ENCODE measurements around the gene SIRT3.
A peak's percentile ranks its signal among the peaks of the same experiment; 100 is the strongest.

SIRT3 gene

DNA sequence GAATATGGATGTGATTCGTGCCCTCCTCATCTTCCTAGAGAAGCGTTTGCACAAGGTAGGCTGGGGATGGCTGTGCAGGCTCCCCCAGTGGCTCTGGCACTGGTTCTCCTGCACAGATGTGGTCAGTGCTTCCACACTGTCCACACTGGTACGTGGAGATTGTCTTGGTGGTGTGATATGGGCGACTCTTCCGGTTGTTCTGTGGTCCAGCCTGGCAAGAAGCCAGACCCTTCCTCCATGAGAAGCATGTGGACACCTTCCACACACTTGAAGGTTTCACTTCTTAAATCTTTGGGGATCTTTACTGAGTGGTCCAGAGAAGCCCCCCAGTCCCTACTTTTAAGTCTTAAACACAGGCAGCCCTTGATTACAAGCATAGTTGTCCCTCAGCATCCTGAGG is 24.8 kb downstream of the SIRT3 start:
- H3K4me3 ChIP-seq (ENCODE audit: low read depth, low read length): no peak overlapping the region
- TF ChIP-seq, protein P1, sequence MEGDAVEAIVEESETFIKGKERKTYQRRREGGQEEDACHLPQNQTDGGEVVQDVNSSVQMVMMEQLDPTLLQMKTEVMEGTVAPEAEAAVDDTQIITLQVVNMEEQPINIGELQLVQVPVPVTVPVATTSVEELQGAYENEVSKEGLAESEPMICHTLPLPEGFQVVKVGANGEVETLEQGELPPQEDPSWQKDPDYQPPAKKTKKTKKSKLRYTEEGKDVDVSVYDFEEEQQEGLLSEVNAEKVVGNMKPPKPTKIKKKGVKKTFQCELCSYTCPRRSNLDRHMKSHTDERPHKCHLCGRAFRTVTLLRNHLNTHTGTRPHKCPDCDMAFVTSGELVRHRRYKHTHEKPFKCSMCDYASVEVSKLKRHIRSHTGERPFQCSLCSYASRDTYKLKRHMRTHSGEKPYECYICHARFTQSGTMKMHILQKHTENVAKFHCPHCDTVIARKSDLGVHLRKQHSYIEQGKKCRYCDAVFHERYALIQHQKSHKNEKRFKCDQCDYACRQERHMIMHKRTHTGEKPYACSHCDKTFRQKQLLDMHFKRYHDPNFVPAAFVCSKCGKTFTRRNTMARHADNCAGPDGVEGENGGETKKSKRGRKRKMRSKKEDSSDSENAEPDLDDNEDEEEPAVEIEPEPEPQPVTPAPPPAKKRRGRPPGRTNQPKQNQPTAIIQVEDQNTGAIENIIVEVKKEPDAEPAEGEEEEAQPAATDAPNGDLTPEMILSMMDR (IDR thresholded peaks at IDR 0.05; ENCODE audit: low read depth, low read length): no peak

DNA sequence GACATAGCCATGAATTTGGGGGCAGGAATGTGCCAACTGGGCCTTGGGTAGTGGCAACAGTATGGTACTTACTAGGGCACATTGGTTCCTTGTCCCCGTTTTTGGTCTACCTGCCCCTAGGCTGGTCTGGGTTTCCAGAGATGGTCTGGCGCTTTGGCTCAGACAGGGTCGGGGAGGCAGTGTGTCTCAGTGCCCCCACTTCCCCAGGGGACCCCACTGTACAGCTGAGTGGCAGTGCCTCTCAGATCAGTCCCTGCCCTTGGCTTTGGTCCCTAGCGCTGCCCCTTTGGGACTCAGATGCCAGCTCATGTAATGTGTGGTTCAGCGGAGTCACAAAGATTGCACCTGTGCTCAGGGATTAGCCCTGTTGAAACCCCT is 25.4 kb downstream of the SIRT3 start:
- H3K4me3 ChIP-seq (ENCODE audit: low read depth, low read length): peak overlapping the region; percentile 96
- TF ChIP-seq, protein P1 (IDR thresholded peaks at IDR 0.05; ENCODE audit: low read depth, low read length): no peak

DNA sequence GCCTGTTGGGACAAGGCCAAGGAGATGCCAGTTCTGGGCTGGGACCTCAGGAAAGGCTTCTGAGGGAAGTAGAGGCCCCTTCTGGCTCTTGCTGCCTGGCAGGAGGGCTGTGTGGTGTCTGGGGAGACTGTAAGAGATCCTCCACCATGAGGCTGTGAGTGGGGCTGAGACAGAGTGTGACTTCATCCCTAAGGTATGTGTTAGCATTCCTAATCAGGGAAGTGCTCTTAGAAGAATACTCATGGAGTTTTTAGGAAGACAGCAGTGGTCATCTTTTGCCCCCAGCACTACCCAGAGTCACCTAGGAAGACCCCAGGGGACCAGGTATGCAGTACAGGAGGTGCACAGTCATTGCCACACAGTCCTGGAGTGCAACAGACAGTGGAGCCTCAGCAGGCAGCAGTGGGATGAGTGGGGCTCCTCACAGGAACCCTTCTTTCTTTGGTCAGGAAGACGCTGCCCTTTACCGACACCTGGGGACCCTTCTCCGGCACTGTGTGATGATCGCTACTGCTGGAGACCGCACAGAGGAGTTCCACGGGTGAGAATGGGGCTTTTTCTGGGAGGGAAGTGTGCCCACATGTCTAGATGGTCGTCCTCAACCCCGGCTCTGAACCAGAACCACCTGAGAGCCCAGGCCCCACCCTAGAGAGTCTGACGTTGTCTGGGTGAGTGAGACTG is 25.9 kb downstream of the SIRT3 start:
- TF ChIP-seq, protein P1 (IDR thresholded peaks at IDR 0.05; ENCODE audit: low read depth, low read length): no peak
- H3K4me3 ChIP-seq (ENCODE audit: low read depth, low read length): peak overlapping the region; percentile 96

DNA sequence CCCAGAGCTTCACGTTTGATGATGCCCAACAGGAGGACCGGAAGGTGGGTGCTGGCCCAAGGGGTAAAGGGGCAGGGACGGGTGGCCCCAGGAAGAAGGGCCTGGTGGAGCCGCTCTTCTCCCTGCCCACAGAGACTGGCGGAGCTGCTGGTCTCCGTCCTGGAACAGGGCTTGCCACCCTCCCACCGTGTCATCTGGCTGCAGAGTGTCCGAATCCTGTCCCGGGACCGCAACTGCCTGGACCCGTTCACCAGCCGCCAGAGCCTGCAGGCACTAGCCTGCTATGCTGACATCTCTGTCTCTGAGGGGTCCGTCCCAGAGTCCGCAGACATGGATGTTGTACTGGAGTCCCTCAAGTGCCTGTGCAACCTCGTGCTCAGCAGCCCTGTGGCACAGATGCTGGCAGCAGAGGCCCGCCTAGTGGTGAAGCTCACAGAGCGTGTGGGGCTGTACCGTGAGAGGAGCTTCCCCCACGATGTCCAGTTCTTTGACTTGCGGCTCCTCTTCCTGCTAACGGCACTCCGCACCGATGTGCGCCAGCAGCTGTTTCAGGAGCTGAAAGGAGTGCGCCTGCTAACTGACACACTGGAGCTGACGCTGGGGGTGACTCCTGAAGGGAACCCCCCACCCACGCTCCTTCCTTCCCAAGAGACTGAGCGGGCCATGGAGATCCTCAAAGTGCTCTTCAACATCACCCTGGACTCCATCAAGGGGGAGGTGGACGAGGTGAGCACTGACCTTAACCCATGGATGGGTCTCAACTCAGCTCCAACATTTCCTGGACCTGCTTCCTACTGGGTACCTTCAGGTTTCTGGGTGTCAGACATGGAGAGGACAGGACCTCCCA is 26.6 kb downstream of the SIRT3 start:
- H3K4me3 ChIP-seq (ENCODE audit: low read depth, low read length): peak overlapping the region; percentile 96
- TF ChIP-seq, protein P1 (IDR thresholded peaks at IDR 0.05; ENCODE audit: low read depth, low read length): no peak

DNA sequence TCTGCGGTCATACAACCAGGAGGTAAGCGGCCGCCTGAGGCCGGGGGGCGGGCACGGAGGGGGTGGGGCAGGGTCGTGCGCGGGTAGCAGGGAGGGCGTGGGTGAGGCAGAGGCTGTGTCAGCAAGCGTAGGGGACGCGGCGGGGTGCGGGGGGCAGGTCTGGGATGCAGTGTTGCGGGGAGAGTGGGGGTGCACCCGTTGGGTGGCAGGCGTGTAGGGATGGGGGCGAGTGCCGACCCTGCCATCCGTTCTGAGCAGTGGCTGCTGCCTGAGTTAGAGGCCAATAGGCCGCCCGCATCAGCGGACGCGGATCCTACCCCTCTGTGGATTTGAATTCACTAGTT is 27.3 kb downstream of the SIRT3 start:
- peak overlapping the region; percentile 96 for H3K4me3 ChIP-seq (ENCODE audit: low read depth, low read length)
- TF ChIP-seq, protein P1 (IDR thresholded peaks at IDR 0.05; ENCODE audit: low read depth, low read length): no peak

DNA sequence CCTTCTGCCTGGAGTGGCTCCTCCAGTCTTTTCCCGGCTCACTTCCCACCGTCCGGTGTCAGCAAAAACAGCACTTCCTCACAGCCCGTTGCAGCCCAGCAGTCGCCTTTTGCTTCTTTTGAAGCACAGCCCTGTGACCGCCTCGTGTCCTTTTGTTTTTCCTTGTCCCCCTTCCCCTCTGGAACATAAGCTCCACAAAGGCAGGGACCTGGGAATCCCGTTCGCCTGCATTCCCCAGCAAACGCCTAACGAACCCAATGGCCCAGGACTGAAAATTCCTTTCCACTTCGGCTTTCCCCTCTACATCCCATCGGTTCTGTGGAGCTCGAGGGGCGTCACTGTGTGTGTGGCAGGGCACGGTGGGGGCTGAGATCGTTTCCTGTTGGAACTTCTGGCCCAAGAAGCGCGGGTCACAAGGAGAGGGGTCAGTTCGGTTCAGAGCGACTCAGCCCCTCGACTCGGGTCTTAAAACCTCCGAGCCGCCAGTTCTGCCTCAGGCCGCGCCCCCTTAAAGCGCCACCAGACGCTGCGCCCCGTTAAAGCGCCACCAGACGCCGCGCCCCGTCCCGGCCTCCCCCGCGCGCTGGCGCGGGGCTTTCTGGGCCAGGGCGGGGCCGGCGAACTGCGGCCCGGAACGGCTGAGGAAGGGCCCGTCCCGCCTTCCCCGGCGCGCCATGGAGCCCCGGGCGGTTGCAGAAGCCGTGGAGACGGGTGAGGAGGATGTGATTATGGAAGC is 27.8 kb downstream of the SIRT3 start:
- H3K4me3 ChIP-seq (ENCODE audit: low read depth, low read length): peak overlapping the region; percentile 96
- TF ChIP-seq, protein P1 (IDR thresholded peaks at IDR 0.05; ENCODE audit: low read depth, low read length): no peak

DNA sequence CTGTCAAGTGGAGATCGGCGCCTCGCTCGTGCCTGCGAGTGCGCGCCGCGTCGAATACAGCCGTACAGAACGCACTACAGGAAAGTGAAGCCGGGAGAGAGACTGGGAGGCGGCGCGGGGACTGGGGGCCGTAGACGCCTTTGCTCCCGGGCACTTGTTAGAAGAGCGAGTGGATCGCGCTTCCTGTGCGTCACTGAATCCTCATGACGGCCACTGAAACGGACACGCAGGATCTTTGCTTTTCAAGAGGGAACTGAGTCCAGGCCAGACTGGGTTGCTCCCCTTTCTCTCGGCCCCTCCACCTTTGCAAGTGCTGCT is 28.3 kb downstream of the SIRT3 start:
- peak overlapping the region; percentile 96 for H3K4me3 ChIP-seq (ENCODE audit: low read depth, low read length)
- TF ChIP-seq, protein P1 (IDR thresholded peaks at IDR 0.05; ENCODE audit: low read depth, low read length): no peak
